GM19467 (cell line): ENCODE results near the gene SLC38A5.

Experiments used
- ATAC-seq: cut with Tn5 transposase; IDR thresholded peaks from one replicate; pipeline ENCODE4 v1.9.1; 2021; ENCODE audit warnings: mild to moderate bottlenecking, moderate library complexity; ENCODE audit not compliant: unreplicated experiment

SLC38A5 gene

DNA sequence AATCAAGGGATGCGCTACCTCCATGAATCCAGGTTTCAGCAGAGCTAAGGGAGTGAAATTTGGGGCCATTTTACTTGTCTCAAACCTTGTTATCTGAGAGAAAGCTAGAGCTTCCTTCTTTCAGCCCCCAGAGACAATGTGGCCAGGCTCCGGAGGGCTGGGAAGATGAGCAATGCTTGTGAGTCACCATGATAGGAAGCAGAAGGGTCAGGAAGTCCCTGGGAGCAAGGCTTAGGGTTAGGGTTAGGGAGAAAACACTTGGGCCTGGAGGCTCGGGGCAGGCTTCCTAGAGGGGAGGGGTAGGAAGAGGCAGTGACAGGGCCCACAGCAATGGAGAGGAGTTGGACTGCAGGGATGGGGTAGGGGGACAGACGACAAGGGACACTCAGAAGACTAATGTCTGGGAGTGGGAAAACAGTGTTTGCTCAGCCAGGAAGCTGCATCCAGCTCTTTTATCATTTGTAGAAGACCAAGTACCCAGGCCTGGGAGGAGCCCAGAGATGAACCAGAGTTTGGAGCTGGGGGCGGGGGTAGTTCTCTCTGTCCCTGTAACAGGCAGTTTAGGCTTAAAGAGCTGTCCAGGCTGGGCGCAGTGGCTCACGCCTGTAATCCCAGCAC is 22.3 kb upstream of the SLC38A5 start:
- ATAC-seq = no peak

DNA sequence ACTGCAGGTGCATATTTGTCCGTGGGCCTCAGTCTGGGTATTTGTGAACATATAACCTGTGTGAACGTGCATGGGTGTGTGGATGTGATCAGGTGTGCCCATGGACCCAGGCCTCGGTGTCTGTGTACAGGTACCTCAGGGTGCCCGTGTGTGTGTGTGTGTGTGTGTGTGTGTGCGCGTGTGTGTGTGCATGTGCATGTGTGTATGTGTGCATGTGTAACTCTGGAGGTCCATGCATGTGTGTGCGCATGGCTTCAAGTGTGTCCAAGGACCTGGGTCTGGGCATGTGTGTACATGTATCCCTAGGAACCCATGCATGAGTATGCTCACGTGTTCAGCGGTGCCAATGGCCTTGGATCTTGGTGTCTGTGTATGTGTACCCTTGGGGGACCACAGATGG is 21.7 kb upstream of the SLC38A5 start:
- ATAC-seq = no peak

DNA sequence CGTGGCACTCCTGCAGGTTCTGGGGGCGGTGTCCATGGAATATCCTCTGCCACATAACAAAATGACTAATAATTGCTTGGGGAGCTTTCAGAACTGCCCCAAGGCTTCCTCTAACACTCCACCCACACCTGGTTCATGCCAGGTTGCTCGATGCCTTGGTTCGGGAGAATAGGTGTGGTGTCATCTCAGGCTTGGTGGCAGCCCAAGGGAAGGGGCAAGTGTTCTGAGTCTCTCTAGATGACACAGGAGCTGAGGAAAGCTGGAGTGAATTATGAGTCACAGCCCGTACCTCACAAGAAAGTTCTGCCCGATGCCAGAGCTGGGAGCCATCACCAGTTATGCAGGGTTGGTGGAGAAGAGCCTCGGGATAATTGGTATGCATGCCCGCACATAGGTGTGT is 20.6 kb upstream of the SLC38A5 start:
- no peak for ATAC-seq

DNA sequence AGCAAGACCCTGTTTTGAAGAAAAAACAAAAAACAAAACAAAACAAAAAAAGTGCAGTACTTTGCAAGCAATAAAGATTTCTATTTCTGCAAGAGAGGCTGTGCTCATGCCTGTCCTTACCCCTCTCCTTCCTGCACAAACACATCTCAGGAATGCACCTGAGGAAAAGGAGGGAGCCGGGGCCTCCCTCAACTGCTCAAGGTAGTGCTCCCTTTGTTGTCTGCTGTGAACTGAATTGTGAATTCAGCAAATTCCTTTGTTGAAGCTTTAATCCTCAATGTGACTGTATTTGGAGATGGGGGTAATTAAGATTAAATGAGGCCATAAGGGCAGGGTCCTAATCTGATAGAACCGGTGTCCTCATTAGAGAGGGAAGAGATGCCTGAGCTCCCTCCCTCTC is 19.8 kb upstream of the SLC38A5 start:
- ATAC-seq = no peak

DNA sequence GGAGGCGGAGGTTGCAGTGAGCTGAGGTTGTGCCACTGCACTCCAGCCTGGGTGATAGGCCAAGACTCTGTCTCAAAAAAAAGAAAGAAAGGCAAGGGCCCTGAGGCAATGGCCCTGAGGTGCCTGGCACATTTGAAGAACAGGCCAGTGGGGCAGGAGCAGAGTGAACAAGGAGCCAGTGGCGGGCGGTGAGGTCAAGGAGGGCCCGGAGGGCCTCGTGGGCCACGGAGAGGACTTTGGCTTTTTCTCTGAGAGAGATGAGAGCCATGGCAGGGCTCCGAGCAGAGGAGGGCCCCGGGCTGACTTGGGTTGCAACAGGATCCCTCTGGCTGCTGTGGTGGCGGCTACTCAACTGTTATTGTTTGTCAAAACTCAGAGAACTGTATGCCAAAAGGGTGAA is 19.2 kb upstream of the SLC38A5 start:
- no peak for ATAC-seq

DNA sequence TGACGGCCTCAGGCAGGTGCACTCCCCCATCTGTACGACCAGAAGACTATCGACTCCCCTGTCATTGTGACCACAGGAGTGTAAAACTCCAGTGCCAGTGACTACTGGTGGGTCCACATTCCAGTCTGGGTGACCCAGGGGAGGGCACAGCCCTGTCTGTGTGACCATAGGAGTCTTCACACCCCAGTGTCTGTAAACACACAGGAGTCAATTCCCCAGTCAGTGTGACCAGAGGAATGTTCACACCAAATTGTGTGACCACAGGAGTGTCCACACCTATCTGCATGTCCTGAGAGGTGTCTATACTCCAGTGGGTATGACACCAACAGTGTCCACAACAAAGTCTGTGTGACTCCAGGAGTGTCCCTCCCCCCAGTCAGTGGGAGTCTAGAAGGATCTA is 18.0 kb upstream of the SLC38A5 start:
- ATAC-seq = no peak

DNA sequence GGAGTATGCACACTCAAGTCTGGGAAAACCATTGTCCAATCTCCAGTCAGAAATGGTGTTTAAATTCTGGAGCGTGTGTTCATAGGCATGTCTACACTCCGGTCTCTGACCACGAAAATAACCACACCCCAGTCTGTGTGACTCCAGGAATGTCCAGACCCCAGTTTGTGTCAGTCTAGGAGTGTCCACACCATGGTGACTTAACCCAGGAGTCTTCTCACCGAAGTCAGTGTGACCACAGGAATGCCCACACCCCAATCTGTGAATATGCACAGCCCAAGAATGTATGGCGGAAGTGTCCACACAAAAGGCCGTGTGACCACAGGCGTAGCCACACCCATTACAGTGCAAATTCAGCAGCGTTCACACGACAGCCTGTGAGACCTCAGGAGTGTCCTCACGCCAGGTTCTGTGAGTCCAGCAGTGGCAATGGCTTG is 17.3 kb upstream of the SLC38A5 start:
- no peak for ATAC-seq

DNA sequence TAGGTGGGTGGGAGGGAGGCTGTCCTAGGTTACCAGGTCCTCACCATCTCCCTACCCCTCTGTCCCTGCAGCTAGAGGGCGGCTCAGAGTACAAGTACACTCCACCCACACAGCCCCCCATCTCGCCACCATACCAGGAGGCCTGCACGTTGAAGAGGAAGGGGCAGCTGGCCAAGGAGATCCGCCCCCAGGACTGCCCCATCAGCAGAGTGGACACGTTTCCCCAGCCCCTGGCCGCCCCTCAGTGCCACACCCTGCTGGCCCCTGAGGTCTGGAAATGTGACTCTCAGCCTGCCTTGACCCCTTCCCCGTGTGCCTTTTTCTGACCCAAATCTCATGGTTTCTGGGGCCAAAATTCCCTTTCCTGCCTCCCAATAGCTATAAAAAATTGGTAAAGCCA is 12.5 kb upstream of the SLC38A5 start:
- no peak for ATAC-seq

DNA sequence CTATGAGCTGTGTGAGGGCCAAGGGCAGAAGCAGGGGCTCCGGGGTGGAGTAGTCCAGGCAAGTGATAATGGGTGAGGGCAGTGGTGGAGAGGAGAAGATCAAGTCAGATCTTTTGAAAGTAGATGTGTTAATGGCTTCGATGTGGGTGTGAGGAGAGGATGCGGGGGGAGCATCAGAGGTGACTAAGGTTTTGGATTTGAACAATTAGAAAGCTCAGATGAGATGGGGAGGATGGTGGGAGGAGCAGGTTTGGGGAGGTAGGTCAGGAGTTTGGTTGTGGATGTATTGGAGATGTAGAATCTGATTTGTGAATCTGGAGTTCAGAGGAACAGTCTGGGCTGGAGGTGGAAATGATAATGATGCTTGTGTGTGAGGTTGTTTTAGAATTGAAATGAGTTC is 10.5 kb upstream of the SLC38A5 start:
- ATAC-seq = no peak

DNA sequence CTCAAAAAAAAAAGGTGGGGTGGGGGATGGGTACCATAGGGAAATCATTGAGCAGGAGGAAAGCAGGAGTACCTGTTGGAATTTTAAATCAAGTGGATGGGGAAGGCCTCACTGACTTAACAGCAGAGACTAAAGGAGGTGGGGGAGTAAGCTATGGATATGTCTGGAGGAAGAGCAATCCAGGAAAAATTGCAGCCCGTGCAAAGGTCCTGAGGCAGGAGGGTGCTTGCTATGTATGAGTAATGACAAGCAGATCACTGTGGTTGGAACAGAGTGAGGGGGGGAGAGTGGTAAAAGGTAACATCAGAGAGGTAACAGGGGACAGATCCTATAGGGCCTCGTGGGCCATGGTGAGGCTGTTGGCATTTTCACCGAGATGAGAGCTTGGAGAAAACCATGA is 10.1 kb upstream of the SLC38A5 start:
- ATAC-seq = no peak

DNA sequence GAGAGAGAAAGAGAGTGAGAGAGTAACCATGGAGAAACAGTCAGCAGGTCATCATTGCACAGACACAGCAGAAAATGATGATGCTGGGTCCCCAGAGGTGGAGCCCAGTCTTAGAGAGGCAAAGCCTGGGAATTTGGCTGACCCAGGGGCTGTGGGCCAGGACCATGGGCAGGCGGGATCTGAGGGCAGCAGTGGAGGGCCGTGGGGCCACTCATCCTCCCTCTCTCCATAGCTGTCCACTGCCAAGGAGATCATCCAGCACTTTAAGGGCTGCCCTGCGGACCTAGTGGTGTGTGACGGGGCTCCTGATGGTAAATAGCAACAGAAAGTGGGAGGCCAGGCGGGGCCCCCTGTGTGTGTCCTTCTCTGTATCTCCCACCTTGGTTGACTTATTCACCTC is 8.7 kb upstream of the SLC38A5 start:
- ATAC-seq = no peak

DNA sequence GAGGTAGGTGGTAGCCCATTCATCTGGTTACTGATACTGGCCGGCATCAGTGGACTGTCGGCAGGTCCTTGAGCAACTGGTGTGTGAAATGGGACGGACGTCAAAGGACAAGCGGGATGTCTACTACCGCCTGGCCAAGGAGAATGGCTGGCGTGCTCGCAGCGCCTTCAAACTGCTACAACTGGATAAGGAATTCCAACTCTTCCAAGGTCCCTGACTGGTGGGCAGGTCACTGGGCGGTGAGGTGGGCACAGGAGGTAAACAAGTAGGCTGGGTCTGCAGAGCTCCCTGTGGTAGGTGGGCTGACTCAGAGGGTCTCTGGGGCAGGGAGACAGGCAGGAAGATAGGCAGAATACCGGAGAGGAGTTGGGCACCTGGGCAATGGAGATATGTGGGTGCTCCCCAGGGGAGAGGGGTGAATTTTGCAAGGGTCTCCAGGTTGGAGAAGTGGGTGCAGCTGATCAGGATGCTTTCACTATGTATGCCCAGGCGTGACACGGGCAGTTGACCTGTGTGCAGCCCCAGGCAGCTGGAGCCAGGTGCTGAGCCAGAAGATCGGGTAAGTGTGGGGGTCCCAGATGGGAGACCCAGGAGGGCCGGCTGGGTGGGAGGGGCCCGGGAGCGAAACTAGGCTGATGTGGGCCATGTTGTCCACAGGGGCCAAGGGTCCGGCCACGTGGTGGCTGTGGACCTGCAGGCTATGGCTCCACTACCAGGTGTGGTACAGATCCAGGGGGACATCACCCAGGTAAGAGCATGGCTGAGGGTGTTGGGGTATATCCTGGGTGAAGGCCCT is 8.1 kb upstream of the SLC38A5 start:
- no peak for ATAC-seq

DNA sequence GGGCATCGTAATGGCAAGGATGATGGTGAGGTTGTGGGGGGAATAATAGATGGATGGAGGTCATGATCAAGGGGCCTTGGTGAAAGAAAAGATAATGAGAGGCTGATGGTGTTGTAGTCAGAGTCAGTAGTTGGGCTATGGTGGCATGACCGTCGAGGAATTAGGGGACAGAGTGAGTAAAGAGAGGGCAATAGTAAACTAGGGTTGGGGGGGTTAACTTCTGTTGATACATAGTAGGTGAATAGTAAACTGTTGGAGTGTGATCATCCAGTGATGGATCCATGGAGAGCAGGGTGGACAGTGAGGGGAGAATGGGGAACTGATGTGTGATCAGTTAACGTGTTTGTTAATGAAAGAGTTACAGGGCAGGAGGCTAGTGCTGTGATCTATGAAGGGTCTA is 6.9 kb upstream of the SLC38A5 start:
- no peak for ATAC-seq

DNA sequence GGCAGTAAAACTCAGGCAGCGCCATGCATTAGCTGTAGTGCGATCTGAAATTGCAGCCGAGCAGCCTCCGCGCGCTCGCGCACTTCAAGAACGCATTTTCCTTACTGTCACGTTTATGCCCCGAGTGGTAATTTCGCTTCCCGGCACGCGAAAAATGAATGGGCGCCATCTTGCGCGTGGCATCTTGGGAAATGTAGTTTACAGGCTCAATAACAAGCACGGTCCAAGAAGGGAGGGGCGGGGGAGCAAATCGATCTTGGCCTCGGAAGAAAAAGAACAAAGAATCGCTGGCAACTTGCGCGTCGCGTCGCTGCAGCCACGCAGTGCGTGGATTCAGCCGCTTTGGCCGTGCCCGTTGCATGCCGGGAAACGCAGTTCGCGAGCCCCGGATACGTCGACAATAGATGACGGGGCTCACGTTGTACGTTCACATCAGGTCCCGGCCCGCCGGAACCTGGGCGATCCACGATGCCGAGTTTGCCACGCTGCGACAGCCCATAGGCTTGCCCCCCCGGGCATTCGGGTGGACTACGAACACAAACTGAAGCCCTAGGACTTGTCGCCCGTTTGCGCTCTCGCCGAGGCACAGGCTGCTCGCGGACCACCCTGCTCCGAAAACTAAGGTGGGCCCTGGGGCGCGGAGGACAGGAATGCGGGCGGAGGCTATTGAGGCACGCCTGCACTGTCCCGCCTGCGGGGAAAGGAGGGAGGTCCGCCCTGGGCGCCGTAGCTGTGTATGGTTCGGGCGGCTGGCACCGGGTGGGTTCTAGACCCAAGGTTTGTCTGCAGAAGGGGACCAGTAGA is 5.9 kb upstream of the SLC38A5 start, which contains the start of gene FTSJ1:
TSS of gene FTSJ1 (plus strand) at position 426 of the 804 bp plus-strand sequence. CDS start 1,849 bp downstream, outside the sequence.
- peak; percentile 86 for ATAC-seq

DNA sequence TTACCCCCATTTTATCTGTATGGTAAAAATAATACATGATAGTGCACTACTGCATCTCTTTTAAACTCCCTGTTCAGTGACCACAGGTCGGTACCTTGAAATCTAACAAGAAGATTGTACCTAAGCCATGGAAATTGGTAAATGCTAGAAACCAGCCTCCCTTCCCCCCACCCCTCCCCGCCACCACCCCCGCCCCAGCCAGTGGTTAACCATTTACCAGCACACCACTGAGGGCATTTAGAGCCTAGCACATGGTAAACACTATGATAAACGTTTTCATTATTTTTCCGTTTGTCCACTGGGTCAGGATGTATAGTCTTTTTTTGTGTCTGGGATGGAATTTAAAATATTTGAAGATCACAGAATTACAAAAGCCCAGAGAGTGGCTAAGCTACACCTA is 5.2 kb upstream of the SLC38A5 start:
- ATAC-seq = no peak

DNA sequence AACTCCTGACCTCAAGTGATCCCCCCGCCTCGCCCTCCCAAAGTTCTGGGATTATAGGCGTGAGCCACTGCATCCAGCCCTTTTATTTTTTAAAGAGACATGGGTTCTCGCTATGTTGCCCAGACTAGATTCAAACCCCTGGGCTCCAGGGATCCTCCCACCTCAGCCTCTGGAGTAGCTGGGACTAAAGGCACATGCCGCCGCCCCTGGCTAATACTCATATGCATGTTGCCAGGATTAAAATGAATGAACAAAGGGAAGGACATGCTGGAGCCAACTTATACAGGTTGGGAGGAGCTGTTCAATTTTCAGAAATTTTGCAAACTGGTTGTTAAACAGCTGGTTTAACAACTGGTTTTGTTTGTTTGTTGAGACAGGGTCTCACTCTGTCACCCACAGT is 4.5 kb upstream of the SLC38A5 start:
- ATAC-seq = no peak

DNA sequence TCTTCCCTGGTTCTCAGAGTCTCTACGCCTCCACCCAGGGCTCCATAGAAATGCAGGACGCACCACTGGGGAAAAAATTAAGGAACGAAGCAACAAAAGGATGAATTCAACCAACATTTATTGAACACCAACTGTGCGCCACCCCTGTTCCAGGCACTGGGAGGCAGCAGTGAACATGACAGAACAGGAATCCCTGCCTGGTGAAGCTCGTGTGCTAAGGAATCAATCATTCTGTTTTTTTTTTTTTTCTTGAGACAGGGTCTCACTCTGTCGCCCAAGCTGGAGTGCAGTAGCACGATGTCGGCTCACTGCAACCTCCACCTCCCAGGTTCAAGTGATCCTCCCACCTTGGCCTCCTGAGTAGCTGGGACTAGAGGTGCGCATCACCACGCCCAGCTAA is 4.1 kb upstream of the SLC38A5 start:
- ATAC-seq = no peak

DNA sequence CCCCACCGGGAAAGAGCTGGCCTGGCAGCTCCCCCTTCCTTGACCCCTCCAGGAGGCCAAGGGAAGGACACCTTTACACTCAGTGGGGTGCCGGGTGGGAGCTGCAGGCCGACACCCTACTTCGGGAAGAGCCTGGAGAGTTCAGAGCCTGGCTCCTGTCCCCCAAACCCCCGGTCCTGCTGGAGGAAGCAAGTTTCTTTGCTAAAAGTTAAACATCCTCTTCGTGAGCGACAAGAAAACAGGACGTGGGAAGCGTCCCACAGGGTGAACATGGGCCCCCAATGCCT is 3.6 kb upstream of the SLC38A5 start:
- ATAC-seq = no peak

DNA sequence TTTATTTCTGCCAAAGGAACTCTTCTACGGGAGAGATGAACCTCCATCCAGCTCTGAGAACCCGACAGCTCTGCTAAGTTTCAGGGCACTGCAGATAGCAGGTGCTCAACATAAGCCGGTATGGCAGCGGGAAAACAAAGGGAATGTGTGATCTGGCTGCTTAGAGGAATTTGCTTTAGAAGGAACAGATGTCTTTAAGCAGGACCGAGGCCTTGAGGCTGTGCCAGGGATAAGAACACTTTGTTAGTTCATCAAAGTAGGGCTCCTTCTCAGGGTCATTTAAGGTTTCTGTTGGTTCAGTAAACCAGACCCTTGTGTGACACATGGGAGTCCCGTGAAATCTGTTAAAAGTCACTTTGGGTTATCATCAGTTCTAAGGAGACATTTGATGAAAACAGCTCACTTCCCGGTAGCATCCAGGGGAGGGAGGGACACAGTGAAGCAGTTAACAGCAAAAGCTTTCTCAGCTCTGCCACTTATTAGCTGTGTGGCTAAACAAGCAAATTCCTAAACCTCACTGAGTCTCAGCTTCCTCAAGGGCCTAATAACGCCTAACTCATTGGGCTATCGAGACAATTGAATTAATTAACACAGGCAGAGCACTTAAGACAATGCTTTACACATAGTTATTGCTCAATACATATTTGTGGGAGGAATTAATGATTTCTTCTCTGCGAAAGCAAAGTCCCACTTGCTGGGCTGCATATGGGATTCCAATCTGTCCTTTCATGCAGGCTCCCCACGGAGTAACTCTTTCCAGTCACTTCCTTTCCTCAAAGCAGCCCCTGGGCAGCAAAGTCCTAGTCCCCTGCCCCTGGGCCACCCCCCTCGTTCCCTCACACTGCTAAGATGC is 3.0 kb upstream of the SLC38A5 start:
- ATAC-seq = no peak

DNA sequence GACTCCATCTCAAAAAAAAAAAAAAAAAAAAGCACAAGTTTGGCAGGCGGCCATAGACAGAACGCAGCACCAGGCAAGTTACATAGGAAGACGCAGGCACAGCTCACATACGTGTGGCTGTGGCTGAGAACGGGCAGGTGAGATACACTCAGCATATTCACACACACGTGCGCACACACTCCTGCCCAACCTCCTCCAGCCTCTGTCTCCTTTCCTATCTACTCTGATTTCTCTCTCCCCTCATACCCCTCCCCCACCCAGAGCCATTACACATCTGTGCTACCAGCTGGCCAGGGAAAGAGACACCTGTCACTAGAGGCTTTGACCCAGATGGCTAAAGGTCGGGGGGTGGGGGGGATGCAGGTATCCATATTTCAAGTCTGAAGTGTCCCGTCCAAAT is 2.2 kb upstream of the SLC38A5 start:
- ATAC-seq = no peak

DNA sequence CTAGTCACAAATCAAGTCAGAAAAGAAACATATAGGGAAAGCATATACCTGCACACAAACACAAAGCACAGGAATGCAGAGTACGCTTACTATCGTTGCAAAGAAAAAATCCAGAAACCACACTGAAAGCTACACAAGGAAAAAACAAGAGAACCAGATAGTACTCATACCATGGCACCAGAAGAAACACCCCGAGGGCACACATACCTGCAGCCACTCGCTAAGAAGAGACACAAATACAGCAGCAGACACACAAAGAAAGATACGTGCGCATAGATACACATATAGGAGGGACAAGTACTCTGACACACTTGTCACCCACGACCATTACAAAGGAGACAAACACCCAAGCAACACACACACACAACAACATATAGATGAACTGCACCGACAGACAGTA is 1.4 kb upstream of the SLC38A5 start:
- ATAC-seq = no peak
